Stimulated activated CD8-positive, alpha-beta memory T cell treated with anti-CD3 and anti-CD28 coated beads, Interleukin-15, amount 100 ng/mL, for 24 hours (primary cell): ENCODE data around the gene POLG.

Experiments
- DNase-seq: peaks from one replicate; pipeline ENCODE4 v3.0.0-alpha.2; 2020; ENCODE audit warnings: low read depth

The POLG gene

DNA sequence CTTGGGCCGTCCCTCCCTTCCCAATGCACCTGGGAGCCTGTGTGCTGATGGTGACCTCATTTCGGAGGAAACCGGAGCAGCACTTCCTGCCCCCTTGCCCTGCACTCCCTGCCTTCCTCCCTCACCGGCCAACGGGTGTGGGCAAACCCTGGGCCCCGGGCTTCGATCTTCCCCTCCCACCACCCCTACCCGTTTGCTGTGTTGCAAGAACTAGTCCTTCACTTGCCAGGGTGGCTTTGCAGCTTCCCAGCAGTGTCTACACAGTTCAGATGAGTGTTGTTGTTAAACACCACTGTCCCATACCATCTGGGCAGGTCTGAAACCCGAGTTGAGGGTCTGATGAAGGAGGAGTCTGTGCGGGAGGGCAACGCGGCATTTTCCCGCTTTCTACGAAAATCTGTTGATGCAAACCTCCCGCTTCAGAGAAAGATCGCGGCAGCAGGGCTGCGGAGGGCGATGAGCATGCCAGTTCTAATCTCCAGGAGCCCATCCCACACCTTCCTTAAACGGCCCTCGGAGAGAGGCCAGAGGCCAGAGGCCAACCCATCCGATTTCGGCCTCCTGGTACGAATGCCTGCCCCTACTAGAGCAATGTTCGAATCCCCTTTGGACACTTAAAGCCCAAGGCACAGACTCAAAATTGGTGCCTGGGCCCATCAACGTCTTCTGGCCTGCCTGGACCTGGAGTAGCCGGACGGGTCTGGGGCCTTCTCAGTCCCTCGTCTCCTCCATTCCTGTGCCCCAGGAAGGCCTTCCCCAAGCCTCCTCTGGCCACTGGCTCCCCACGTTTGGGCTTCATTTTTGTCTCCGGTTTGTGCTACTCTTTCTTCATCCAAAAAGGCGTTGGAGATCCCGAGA lies 35.7 kb upstream of the POLG start:
- no peak for DNase-seq

DNA sequence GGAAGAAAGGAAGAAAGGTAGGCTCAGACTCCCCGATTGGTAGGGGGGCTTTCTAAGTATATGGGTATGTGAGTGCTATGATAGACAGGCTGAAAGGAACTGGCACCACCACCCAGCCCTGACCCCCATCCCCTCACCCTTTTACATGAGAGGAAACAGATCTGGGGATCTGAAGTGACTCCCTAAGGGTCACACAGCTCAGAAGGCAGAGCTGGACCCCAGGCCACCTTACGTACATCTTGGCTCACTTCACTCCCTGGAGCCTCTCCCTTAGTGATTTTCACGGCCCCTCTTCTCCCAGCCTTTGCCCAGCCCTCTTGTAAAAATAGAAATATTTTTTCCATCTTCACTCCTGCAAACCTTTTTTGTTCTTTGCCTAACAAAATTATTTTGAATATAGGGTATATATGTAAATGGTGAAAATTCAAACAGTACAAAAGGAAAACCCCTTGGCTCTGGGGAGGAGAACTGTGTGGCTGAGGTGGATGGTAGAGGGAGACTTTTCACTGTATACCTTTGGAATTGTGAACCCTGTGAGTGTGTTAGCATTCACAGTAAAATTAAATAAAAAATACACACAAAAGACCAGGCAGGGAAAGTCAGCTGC lies 34.8 kb upstream of the POLG start:
- no peak for DNase-seq

DNA sequence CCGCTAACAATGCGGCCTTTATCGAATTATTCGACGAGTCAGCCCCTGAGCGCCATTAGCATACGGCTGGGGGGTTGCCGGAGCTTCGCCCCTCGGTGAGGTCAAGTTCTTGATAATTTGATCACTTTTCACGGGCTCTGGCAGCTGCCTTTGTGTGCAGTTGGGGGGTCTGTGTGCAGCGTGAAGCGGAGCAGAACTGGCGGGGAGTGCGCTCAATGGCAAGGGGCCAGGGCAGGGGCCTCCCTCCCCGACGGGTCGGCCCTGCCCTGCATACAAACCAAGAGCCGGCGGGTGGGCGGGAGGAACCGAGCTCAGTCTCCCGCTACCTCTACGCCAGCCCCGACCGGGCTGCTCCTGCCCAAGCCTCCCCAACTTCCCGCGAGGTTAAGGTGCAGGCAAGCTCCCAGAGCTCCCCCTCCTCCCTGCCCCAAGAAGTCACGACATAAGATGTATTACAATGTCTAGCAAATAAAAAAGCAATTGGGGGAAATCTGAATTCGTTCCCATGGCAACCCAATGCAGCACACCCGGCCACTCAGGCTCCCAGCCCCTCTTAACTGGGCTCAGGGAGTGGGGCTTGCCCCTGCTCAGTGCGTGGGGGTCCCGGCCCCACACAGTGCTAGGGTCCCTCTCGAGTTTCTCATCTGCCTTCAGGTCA lies 34.1 kb upstream of the POLG start:
- no peak for DNase-seq

DNA sequence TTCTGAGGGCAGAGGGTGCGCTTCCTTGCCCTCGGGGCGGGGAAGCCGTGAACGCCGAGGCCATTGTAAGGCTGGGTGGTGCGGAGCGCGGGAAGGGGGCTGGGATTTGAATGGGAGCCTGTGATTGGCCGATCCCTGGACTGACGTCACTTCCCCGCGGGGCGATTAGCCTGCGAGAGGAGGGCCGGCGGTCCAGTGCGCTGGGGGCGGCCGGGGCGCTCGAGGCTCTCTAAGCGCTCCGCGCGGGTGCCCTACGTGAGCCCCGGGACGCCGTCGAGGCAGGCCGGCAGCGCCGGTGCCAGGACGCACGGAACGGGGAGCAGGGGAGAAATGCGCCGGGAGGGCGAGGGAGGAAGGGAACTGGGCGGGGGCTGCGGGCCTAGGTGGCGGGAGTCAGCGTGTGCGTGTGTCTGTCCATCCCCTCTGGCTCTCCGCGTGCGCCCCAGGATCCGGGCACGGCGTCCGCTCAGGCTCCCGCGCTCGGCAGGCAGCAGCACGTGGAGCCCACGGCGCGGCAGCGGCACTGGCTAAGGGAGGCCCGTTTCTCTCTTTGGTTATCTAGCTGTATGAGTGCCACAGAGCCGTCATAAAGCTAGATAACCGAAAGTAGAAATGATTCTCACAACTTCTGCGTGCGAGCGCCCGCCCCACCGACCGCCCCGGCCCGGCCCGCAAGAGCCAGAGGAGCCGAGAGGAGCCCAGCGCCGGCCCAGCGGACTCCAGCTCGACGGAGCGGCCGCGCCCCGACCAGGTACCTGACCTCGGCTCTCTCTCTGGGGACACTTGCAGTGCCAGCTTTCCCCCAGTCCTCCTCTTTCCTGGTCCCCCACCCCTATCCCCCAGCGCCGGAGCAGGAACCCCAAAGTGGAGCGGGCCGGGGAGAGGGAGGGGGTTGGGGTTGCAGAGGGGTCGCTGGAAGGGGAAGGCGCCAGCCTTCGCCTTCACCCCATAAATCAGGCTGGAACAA lies 33.1 kb upstream of the POLG start:
- DNase-seq = no peak

DNA sequence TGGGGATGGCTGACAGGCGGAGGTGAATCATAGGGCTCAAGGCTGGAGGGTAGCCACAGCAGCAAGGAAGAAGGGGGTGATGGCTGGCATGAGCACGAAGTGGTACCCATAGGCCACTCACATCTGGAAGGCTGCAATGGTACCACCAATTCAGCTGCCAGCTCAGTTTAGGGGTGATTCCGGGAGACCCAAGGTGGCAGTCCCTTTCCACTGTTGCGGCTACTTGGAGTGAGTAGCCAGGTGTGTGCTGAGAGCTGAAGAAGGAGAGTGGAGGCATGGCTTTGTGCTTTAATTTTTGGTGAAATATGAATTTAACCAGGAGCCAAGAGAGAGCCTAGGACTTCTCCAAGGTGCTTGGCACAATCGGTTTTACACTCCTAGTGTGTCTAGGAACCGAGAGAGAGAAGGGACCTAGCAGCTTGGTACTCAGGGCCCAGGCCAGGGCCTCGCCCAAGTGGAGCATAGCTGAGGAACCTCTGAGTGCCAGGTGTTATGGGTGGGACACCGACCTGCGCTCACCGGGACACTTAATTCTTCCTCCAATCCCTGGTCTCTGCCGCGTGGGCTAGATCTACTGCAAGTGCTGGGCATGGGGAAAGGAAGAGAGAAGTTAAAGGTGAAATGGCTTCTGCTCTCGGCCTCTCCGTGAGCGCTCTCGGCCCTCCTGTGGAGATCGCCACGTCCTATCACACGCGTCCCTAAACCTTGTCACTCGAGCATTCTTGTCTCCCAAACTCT lies 32.2 kb upstream of the POLG start:
- no peak for DNase-seq

DNA sequence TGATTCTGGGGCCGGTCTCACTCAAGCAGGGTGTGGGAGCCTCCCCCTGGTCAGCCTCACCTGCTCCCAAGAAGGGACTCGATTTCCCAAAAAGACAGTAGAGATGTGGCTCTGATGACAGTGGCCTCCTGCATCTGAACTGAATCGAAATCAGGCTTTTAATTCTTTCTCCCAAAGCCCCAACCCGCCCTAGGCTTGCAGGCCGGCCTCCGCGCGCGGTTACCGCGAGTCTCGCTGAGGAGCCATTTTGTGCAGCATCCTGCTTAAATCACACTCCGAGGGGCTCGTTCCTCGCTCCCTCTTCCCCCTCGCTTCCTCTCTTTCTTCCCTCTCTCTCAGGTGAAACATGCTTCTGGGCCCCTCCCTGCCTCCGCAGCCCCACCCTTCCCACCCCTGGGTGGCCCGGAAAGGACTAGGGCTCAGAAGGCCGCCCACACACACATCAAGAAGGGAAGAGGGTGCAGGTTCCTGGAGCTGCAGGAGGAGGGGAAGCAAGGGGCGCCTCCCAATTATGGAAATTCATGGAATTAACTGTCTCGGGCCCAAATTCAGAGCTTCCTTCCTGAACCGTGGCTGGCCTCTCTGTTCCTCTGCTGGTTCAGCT lies 30.9 kb upstream of the POLG start:
- no peak for DNase-seq

DNA sequence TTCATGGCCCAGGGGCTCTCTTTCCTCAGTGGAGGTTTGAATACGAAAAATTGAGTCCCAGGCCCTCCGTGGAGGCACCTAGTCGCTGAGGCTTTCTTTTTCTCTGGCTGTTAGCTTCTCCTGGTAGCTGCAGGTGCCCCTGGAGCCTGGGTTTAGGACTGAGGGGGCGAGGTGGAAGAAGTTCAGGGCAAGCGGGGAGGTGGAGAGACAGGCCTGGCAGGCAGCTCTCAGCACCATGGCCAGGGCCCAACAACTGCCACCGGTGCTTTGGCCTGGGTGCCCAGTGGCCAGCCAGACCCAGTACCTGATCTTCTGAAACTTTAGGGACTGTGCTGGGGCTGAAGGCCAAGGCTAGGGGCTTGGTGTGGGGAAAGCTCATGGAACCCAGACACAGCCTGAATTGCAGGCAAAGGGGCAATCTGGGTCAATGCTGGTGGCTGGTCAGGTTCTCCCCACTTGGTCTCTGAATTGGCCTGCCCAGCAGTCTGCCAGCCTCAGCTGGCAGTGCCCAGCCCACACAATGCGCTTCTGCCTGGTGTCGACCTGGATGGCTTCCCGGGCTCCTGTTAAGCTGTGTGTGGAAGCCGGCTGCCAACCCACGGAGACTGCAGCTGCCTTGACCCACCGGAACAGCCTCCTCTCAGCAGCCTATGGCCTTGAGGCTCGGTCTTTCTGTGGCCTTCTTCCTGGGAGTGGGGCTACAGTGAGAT lies 30.3 kb upstream of the POLG start:
- DNase-seq = no peak

DNA sequence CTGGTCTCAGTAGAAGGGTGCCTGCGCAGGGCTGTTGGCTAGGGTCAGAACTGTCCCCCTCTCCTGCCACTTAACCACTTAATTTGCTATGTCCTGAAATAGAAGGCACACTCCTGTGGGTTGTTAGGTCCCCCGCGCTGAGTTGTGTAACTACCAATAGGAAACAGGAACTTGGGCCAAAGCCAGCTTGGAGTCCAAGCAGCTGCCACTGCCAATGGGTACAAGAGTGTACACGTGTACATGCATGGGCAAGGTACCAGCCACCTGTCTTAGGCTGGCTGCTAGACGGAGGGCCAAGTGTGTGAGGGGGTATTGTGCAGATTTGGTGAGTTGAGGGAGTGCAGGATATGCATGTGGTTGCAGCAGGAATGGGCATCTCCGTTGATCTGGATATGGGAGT lies 29.7 kb upstream of the POLG start:
- DNase-seq = no peak

DNA sequence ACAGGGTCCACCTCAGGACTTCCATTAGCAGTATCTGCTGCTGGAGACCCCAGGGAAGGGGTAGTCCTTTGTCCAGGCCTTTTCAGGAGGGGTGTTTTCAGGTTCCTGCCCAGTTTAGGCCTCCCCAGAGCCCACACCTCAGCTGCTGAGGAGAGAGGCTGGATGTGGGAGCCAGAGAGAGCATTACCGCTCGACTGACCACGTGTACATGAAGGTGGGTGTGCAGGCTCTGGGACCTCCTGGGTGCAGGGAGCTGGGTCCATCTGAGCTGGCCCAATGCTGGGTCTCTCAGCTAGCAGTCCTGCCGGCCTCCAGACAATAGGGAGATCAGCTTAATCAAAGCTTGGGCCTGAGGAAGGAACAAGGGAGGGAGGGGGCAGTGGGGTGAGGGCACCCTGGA lies 29.1 kb upstream of the POLG start:
- no peak for DNase-seq

DNA sequence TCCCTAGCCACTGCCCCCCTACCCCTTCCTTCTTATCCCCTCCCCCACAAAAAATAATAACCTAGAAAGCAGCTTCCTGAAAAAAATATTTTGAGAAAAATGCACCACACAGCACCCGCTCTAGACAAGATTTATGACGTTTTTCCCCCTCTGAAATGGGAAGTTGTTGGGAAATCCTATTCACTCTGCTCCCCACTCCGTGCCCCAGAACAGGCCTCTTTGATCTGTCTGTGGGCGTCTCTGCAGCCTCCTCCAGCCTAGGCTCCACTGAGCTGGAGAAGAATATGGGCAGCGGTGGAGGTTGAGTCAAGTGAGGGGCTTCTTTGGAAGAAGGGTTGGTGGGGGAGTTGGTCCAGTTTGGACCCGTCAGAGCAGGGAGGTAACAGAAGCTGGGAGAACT lies 28.5 kb upstream of the POLG start:
- no peak for DNase-seq

DNA sequence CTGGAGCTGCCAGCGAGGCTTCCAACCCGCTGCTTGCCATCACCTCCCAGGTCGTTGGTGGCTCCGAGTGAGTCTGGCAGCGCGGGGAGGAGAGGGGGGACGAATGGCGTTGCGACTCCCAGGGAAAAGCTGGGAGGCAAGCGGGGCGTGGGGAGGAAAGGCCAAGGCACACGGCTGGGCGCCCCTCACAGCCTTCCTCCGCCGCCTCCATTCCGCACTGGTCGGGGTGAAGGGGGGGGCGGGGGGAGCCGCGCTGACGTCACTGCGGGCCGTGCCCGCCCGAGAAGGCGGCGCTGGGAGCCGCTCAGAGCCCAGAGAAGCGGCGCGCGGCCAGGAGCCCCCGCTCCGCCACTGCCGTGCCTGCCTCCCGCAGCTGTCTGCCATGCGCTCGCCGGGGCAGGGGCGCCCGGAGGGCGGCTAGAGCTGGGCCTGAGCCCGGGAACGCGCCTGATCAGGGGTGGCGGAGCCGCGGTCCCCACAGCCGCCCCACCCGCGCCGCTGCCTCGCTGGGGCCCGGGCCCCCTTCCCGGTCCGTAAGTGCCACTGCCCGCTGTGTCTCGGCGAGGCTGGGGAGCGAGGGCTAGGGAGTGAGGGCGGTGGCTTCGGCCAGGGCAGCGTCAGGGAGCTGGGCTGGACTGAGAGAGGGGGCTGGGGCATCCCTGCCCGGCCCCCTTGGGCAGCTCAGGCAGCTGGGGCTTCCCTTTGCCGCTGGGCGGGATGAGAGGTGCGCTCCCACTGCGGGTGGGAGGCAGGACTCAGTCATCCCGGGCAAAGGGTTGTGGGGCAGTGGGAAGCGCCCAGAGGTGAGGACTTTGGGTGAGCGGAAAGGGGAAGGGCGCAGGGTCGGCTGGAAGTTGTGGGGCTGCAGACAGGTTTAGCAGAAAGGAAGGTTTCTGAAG lies 27.8 kb upstream of the POLG start:
- DNase-seq = no peak

DNA sequence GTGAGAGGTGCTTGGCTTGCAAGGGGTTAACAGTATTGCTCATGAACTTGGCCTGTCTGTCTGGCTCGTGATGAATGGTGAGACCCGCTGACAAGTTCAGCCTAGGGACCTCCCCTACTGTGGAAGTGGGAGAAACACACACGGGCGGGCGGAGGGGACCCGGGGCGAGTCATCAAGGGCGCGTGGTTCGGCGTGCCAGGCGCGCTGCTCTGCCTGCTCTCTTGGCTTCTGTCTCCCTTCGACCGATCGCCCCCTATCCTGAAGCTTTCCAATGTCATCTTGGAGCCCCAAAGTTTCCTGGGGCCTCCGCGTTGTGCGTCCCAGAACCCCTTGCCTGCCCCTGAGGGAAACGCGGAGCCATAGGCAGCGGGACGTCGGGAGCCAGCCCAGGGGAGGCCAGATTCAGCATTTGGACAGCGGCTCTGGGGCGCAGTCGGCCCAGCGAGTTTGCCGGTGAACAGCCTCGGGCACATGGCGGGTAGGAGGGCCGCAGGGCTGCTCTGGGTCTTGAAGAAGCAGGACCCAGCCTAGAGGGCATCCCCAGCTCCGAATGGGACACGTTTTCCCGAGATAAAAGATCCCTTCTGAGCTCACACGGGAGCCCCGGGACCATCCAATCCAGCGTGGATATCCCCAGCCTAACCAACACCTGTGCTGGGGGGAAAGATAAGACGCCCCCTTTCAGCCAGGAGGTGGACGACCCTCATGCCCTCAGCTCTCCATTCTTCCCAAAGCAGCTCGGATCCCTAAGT lies 27.0 kb upstream of the POLG start:
- peak; percentile 31 for DNase-seq

DNA sequence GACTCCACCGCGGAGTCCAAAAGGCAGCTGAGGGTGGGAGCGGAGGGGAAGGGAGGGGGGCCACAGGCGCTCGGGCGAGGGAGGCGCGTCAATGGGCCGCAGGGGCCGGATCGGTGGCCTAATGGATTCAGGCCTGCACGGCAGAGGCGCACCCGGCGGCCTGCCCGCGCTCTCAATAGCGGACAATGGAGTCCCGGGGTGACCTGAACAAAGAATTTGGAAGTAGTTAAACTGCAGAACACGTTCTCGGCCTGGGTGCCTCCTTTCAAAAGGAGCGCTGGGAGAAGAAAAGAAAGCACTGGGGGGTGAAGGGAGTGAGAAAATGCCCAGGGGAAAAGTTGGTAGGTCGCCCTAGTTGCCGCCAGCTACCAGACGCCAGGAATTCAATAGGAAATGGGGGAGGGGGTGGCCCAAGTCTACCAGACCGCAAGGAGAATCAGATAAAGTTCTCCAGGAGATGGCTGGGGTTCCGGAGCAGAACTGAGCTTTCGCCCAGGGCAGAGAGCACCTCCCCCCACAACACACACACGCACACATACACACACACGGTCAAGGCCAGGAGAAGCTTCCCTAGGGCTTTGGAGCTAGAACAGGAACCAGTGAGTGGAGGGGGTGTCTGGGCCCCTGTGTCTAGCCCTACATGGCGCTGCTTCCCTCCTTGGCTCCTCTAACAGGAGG lies 25.8 kb upstream of the POLG start:
- no peak for DNase-seq

DNA sequence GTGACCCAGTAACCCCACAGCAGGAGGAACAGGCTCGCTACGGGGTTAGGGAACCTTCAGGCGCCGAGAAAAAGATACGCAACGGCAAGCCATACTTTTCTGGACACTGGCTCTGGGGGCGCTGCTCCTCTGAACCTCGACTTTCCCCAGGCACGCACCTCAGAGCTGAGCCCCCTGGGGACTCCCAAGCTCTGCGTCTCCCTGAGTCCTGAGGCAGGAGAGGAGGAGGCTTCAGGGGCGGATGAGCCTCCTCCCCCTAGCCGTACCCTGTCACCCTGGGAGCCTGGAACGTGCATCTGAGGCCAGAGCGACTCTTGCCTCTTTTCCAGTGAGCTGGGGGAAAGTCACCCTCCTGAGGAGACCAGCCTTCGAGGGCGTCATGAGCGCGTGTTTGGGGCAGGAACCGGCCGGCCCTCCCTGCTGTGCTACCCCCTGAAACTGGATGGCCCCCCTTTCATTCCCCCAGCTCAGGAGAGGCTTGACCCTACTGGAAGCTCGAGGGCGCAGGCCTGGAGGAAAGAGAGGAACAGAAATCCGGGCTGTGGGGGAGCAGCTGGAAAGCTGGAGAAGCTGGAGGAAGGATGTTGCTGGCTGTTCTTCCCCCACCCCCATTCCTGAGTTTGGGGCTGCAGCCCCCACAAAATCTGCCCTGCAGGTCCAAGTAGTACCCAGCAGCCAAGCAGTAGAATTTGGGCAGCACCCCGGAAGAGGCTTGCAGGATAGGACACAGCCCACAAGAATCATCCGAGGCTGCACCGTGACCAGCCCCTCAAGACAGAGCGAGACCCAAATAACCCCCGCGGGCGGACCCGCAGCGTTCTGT lies 25.1 kb upstream of the POLG start:
- DNase-seq = no peak

DNA sequence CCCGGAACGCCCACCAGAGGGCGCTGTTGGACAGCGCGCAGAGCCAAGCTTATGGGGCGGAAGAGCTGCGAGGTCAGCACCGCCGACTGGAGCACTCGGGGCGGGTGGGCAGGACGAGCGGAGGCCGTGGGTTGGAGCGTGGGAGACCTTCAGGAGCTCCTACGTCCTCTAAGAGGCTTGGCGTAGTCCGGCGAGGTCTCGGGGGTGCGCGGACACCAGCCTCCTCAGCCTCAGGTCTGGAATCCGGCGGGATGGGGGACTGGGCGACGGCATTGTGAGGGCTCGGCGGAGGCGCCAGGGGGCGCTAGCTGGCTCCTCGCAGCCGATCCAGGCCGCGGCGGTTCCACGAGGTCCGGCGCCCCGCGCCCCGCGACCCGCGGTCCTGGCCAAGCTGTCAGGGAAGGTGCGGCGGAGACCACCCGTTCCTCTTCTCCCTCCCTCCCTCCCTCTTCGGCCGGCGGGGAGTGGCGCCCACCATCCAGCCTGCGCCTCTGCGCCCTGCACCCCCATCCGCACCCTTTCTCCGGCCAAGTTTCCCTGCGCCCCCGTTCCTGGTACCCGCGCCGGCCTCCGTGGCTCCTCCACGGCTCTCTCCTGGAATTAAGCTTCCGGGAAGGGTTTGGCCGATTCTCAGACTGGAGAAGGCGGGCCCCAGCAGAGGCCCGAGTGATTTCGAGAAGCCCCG lies 24.3 kb upstream of the POLG start:
- DNase-seq = peak; percentile 74

DNA sequence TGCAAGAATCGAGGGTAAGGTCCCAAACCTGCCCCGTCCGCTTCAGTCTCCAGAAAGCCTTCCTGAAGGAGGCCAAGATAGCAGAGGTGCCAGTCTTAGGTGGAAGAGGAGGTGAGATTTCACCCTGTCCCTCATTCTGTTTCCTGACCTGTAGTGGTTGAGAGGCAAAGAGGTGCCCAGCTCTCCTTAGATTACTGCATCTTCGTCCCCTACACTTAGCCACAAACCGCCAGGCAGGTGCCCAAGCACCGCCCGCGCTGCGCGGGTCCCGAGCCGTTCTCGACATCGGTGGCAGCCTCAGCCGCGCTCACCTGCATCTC lies 23.8 kb upstream of the POLG start:
- DNase-seq = no peak
